ENCODE data around the gene LRP1. TPM values are rescaled to one million over a fixed set of nuclear protein-coding genes. Genes with fewer than 3 reads are reported as not detected.

Gene LRP1
- total RNA-seq, 3 donors from 2014 or later (not counting 1 experiment from before 2014, with no cell fraction given): 6.7 to 13.1 (median 9.5) TPM

- H3K4me3 ChIP-seq (ENCODE audit: low read length): no peak overlapping the region
- H3K9me3 Mint-ChIP-seq: no peaks in the 10 kb centered on the region
- H3K36me3 ChIP-seq (ENCODE audit: control insufficient read depth, insufficient read depth, low read length): no peaks in the 10 kb centered on the region
- H3K9me3 ChIP-seq (ENCODE audit: control insufficient read depth, insufficient read depth, low read length): no peaks in the 10 kb centered on the region
- intact Hi-C loops (cut with micrococcal nuclease): no loop called here
- H3K36me3 Mint-ChIP-seq: no peaks in the 10 kb centered on the region
- TF ChIP-seq CTCF (IDR thresholded peaks at IDR 0.05): no peak
- H3K27ac Mint-ChIP-seq: no peak overlapping the region
- H3K4me3 Mint-ChIP-seq: no peak overlapping the region
- no peaks in the 10 kb centered on the region for H3K27me3 Mint-ChIP-seq (ENCODE audit: low read depth in 2 of 2)
- WGBS (ENCODE audit: insufficient coverage): 77% methylated on average over 4 of the region's 4 CpGs
- H3K27ac ChIP-seq (ENCODE audit: low read length): no peak overlapping the region
- peaks cover 45% of the 10 kb centered on the region for H3K4me1 ChIP-seq (ENCODE audit: control insufficient read depth, insufficient read depth, low read length)
- H3K27me3 ChIP-seq (ENCODE audit: control insufficient read depth, insufficient read depth, low read length): no peaks in the 10 kb centered on the region
- ATAC-seq (no peak), DNase-seq (no peak)
- H3K4me1 Mint-ChIP-seq: peaks cover 20 to 31% of the 10 kb centered on the region in 2 donors
These were observed 31.0 kb downstream of the LRP1 start for GRCh38 chr12:57159311-57159710.

DNA sequence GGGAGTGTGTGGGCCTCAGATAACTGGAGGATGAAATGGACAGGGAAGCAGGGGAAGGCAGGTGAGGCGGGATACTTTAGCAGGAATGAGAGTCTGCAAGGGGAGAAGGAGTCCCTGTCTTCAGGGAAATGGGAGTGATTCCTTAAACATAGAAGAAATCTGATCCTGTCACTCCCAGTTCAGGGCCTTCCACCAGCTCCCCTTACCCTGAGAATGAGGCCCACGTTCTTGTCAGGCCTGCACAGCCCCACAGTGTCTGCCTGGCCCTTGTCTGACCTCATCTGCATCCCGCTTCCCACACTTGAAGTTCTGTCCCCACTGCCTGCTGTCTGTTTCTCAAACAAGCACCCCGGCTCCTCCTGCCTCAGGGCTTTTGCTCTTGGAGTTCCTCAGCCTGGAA, 31.8 kb downstream of the LRP1 start:
- Histone ChIP-seq H3K4me1 (ENCODE audit: control insufficient read depth, insufficient read depth, low read length) (peaks cover 41% of the 10 kb centered on the region), H3K36me3 (ENCODE audit: control insufficient read depth, insufficient read depth, low read length) (no peaks in the 10 kb centered on the region), H3K4me3 (ENCODE audit: low read length) (no peak overlapping the region), H3K9me3 (ENCODE audit: control insufficient read depth, insufficient read depth, low read length) (no peaks in the 10 kb centered on the region), H3K27me3 (ENCODE audit: control insufficient read depth, insufficient read depth, low read length) (no peaks in the 10 kb centered on the region), H3K27ac (ENCODE audit: low read length) (no peak overlapping the region)
- H3K27me3 Mint-ChIP-seq (ENCODE audit: low read depth in 2 of 2): no peaks in the 10 kb centered on the region
- H3K4me1 Mint-ChIP-seq: peaks cover 20 to 31% of the 10 kb centered on the region in 2 donors
- WGBS (ENCODE audit: insufficient coverage): 80% methylated on average over 4 of the region's 4 CpGs
- no peaks in the 10 kb centered on the region for H3K9me3 Mint-ChIP-seq
- no peaks in the 10 kb centered on the region for H3K36me3 Mint-ChIP-seq
- TF ChIP-seq CTCF (IDR thresholded peaks at IDR 0.05): no peak
- no peak overlapping the region for H3K27ac Mint-ChIP-seq
- intact Hi-C loops (cut with micrococcal nuclease): no loop called here
- no peak for ATAC-seq
- H3K4me3 Mint-ChIP-seq: no peak overlapping the region
- no peak for DNase-seq

GRCh38 chr12:57160741-57161140, 32.5 kb downstream of the LRP1 start:
- H3K27ac ChIP-seq (ENCODE audit: low read length): no peak overlapping the region
- peaks cover 20 to 27% of the 10 kb centered on the region in 2 donors for H3K4me1 Mint-ChIP-seq
- H3K4me3 ChIP-seq (ENCODE audit: low read length): no peak overlapping the region
- no peaks in the 10 kb centered on the region for H3K36me3 ChIP-seq (ENCODE audit: control insufficient read depth, insufficient read depth, low read length)
- DNase-seq (no peak), ATAC-seq (no peak)
- H3K27ac Mint-ChIP-seq: no peak overlapping the region
- no peaks in the 10 kb centered on the region for H3K9me3 ChIP-seq (ENCODE audit: control insufficient read depth, insufficient read depth, low read length)
- H3K27me3 ChIP-seq (ENCODE audit: control insufficient read depth, insufficient read depth, low read length): no peaks in the 10 kb centered on the region
- no peaks in the 10 kb centered on the region for H3K9me3 Mint-ChIP-seq
- peaks cover 41% of the 10 kb centered on the region for H3K4me1 ChIP-seq (ENCODE audit: control insufficient read depth, insufficient read depth, low read length)
- H3K36me3 Mint-ChIP-seq: no peaks in the 10 kb centered on the region
- TF ChIP-seq CTCF (IDR thresholded peaks at IDR 0.05): no peak
- intact Hi-C loops (cut with micrococcal nuclease): no loop called here
- no peaks in the 10 kb centered on the region for H3K27me3 Mint-ChIP-seq (ENCODE audit: low read depth in 2 of 2)
- 92% methylated on average over 14 of the region's 14 CpGs for WGBS (ENCODE audit: insufficient coverage)
- H3K4me3 Mint-ChIP-seq: no peak overlapping the region

GRCh38 chr12:57161491-57161890, 33.2 kb downstream of the LRP1 start:
- H3K27me3 Mint-ChIP-seq (ENCODE audit: low read depth in 2 of 2): no peaks in the 10 kb centered on the region

More at GRCh38 chr12:57161491-57161890, 33.2 kb downstream of the LRP1 start:
- 97% methylated on average over 5 of the region's 7 CpGs for WGBS (ENCODE audit: insufficient coverage)
- H3K9me3 ChIP-seq (ENCODE audit: control insufficient read depth, insufficient read depth, low read length): no peaks in the 10 kb centered on the region
- H3K36me3 ChIP-seq (ENCODE audit: control insufficient read depth, insufficient read depth, low read length): no peaks in the 10 kb centered on the region
- H3K27me3 ChIP-seq (ENCODE audit: control insufficient read depth, insufficient read depth, low read length): no peaks in the 10 kb centered on the region
- H3K4me3 ChIP-seq (ENCODE audit: low read length): no peak overlapping the region
- ATAC-seq (no peak), DNase-seq (no peak)
- no peak overlapping the region for H3K4me3 Mint-ChIP-seq
- no peaks in the 10 kb centered on the region for H3K36me3 Mint-ChIP-seq
- no peak overlapping the region for H3K27ac ChIP-seq (ENCODE audit: low read length)
- H3K4me1 ChIP-seq (ENCODE audit: control insufficient read depth, insufficient read depth, low read length): peaks cover 36% of the 10 kb centered on the region
- H3K9me3 Mint-ChIP-seq: no peaks in the 10 kb centered on the region
- H3K4me1 Mint-ChIP-seq: peaks cover 19 to 25% of the 10 kb centered on the region in 2 donors
- intact Hi-C loops (cut with micrococcal nuclease): no loop called here
- no peak overlapping the region for H3K27ac Mint-ChIP-seq
- no peak for TF ChIP-seq CTCF (IDR thresholded peaks at IDR 0.05)
